Fibroblast of the aortic adventitia (primary cell): ENCODE data around the gene KRT36. TPM values are rescaled to one million over a fixed set of nuclear protein-coding genes. Genes with fewer than 3 reads are reported as not detected.

Source experiments
- DNase-seq: peaks from one replicate; pipeline ENCODE4 v3.0.0-alpha.2; 2010; ENCODE audit warnings: low read depth
- H3K4me3 ChIP-seq: 2 replicates; pipeline ENCODE4 v1.5.1; 2011; ENCODE audit warnings: low read depth, mild to moderate bottlenecking, control low read depth, low read length, moderate library complexity
- CTCF ChIP-seq: IDR thresholded peaks from 2 replicates; pipeline ENCODE4 v1.5.1; 2011; ENCODE audit warnings: mild to moderate bottlenecking, low read length, control low read depth, inconsistent platforms; ENCODE audit not compliant: insufficient read depth
- total RNA-seq: library from RNA; depleted of rRNA; stranded (reverse); fragments of >200 nt; gene quantifications from 2 replicates; pipeline ENCODE4 v1.2.3, GENCODE V29; 2012; ENCODE audit warnings: low replicate concordance

KRT36 gene
- total RNA-seq, 1 donor: not detected

GRCh38 chr17:41492351-41492750 lies 2.6 kb upstream of the KRT36 start:
- peak; percentile 17 for DNase-seq
- TF ChIP-seq CTCF: no peak
- no peak overlapping the region for H3K4me3 ChIP-seq

- DNase-seq: no peak
- no peak for TF ChIP-seq CTCF
- H3K4me3 ChIP-seq: no peak overlapping the region
These were observed 1.8 kb upstream of the KRT36 start for GRCh38 chr17:41491476-41491875.

- no peak for TF ChIP-seq CTCF
- no peak for DNase-seq
- H3K4me3 ChIP-seq: no peak overlapping the region
These were observed 585 bp upstream of the KRT36 start for GRCh38 chr17:41490000-41490990.

- H3K4me3 ChIP-seq: no peak overlapping the region
- no peak for DNase-seq
- peak; percentile 35 for TF ChIP-seq CTCF
These were observed 2.7 kb downstream of the KRT36 start for GRCh38 chr17:41486809-41487530.

- DNase-seq: no peak
- no peak for TF ChIP-seq CTCF
These were observed 3.4 kb downstream of the KRT36 start for GRCh38 chr17:41486316-41486715.

GRCh38 chr17:41484920-41485904 lies 4.5 kb downstream of the KRT36 start:
- DNase-seq: no peak
- no peak for TF ChIP-seq CTCF
- no peak overlapping the region for H3K4me3 ChIP-seq

More at GRCh38 chr17:41486316-41486715, 3.4 kb downstream of the KRT36 start:
- no peak overlapping the region for H3K4me3 ChIP-seq
